NCI-H226 (cell line): ENCODE measurements around the gene GPRC5D.
A peak's percentile ranks its signal among the peaks of the same experiment; 100 is the strongest.

ENCODE experiments used
- DNase-seq: peaks from one replicate; pipeline ENCODE4 v3.0.0-alpha.2; 2015

GPRC5D gene

GRCh38 chr12:12933742-12934141 lies 18.2 kb downstream of the GPRC5D start:
- no peak for DNase-seq

GRCh38 chr12:12930633-12931219 lies 21.2 kb downstream of the GPRC5D start:
- no peak for DNase-seq

GRCh38 chr12:12929696-12930095 lies 22.3 kb downstream of the GPRC5D start:
- no peak for DNase-seq

- peak; percentile 83 for DNase-seq
These were observed 24.5 kb downstream of the GPRC5D start for GRCh38 chr12:12927211-12928079.

GRCh38 chr12:12926571-12927071 lies 25.3 kb downstream of the GPRC5D start:
- DNase-seq: no peak

- no peak for DNase-seq
These were observed 26.6 kb downstream of the GPRC5D start for GRCh38 chr12:12925388-12925787.

- DNase-seq: peak; percentile 68
These were observed 27.8 kb downstream of the GPRC5D start for GRCh38 chr12:12924169-12924568.

GRCh38 chr12:12922978-12923377 lies 29.0 kb downstream of the GPRC5D start:
- no peak for DNase-seq

GRCh38 chr12:12922191-12922616 lies 29.8 kb downstream of the GPRC5D start:
- DNase-seq: peak; percentile 67

GRCh38 chr12:12919666-12920435 lies 32.1 kb downstream of the GPRC5D start:
- DNase-seq: no peak

GRCh38 chr12:12918781-12919389 lies 33.1 kb downstream of the GPRC5D start:
- DNase-seq: no peak

GRCh38 chr12:12917517-12917916 lies 34.5 kb downstream of the GPRC5D start:
- no peak for DNase-seq

- DNase-seq: no peak
These were observed 35.6 kb downstream of the GPRC5D start for GRCh38 chr12:12916135-12916944.

GRCh38 chr12:12915656-12916055 lies 36.3 kb downstream of the GPRC5D start:
- no peak for DNase-seq

- DNase-seq: no peak
These were observed 39.3 kb downstream of the GPRC5D start for GRCh38 chr12:12912711-12913110.

GRCh38 chr12:12909995-12910420 lies 42.0 kb downstream of the GPRC5D start:
- DNase-seq: no peak

GRCh38 chr12:12909228-12909994 lies 42.6 kb downstream of the GPRC5D start:
- DNase-seq: no peak

- DNase-seq: no peak
These were observed 43.3 kb downstream of the GPRC5D start for GRCh38 chr12:12908711-12909110.

GRCh38 chr12:12908252-12908651 lies 43.7 kb downstream of the GPRC5D start:
- DNase-seq: no peak

GRCh38 chr12:12907552-12907951 lies 44.4 kb downstream of the GPRC5D start:
- DNase-seq: no peak
